Suprapubic skin (tissue), 4 donors: ENCODE measurements around the gene RPS19BP1. TPM values are rescaled to one million over a fixed set of nuclear protein-coding genes. Genes with fewer than 3 reads are reported as not detected.

Experiments
- DNase-seq, 2 donors: peaks; one replicate each; pipeline ENCODE4 v3.0.0-alpha.2; 2019; ENCODE audit warnings: low spot score in 2 of 2
- H3K27ac ChIP-seq: fragments of 200-600 bp; sonication (generic); one replicate; pipeline ENCODE4 v1.5.1; 2019
- H3K27me3 ChIP-seq: fragments of 200-600 bp; sonication (generic); one replicate; pipeline ENCODE4 v1.5.1; 2019
- H3K36me3 ChIP-seq: fragments of 200-600 bp; sonication (generic); one replicate; pipeline ENCODE4 v1.5.1; 2019
- H3K4me1 ChIP-seq: fragments of 200-600 bp; sonication (generic); one replicate; pipeline ENCODE4 v1.5.1; 2019
- H3K4me3 ChIP-seq: fragments of 200-600 bp; sonication (generic); one replicate; pipeline ENCODE4 v1.5.1; 2019; ENCODE audit warnings: mild to moderate bottlenecking
- H3K9me3 ChIP-seq: fragments of 200-600 bp; sonication (generic); one replicate; pipeline ENCODE4 v1.5.1; 2019
- CTCF ChIP-seq, 2 donors: fragments of 200-600 bp in 1 of 2; fragments of 450-650 bp in 1 of 2; sonication (generic) in 1 of 2; IDR thresholded peaks; one replicate each; pipeline ENCODE4 v1.5.1; 2016 to 2019; ENCODE audit warnings: antibody characterized with exemption in 2 of 2, mild to moderate bottlenecking in 1 of 2, moderate library complexity in 1 of 2
- EP300 ChIP-seq: sonication (generic); formaldehyde crosslinking; IDR thresholded peaks from one replicate; pipeline ENCODE4 v1.6.1; 2017; ENCODE audit warnings: antibody characterized with exemption
- POLR2A ChIP-seq, 2 donors: fragments of 450-650 bp; IDR thresholded peaks; one replicate each; pipeline ENCODE4 v1.6.1; 2017; ENCODE audit warnings: antibody characterized with exemption in 2 of 2, mild to moderate bottlenecking in 2 of 2, moderate library complexity in 2 of 2
- POLR2AphosphoS5 ChIP-seq, 3 donors: sonication (generic); formaldehyde crosslinking; IDR thresholded peaks; one replicate each; pipeline ENCODE4 v1.6.1; 2017; ENCODE audit warnings: antibody characterized with exemption in 3 of 3
- WGBS: methylation state at CpG from one replicate; pipeline ENCODE4 v1.1.5; 2018; 5-methylcytosine and 5-hydroxymethylcytosine counted together
- total RNA-seq, 4 donors: library from RNA; depleted of rRNA; stranded (reverse); fragments of >200 nt; gene quantifications; one replicate each; pipeline ENCODE4 v1.1.0, GENCODE V29; 2016

Gene RPS19BP1
- total RNA-seq, 4 donors from 2014 or later = 61.2 to 89.5 (median 80.6) TPM

DNA sequence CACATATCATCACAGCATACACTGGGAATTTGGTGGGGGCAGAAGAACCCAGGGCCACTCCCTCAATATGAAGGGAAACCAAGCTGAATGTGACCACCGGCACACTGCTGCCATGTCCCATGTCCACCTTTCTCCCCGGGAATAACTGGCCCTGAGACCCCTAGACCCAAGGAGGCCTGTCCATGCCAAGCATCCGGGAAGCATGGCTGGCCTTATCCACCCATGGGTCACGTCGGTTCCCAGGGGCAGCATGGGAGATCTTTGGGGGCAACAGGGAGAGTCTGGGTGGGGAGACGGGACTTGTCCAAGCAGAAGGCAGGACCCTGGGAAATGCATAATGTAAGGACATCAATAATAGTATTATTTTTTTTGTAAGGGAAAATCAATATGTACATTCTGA is 40.9 kb downstream of the RPS19BP1 start:
- DNase-seq = no peak
- no peaks in the 10 kb centered on the region for H3K27me3 ChIP-seq
- no peak overlapping the region for H3K27ac ChIP-seq
- no peaks in the 10 kb centered on the region for H3K36me3 ChIP-seq
- H3K4me3 ChIP-seq = no peak overlapping the region
- no peaks in the 10 kb centered on the region for H3K9me3 ChIP-seq
- peaks cover 25% of the 10 kb centered on the region for H3K4me1 ChIP-seq
- WGBS = 81% methylated on average over 6 of the region's 6 CpGs
- TF ChIP-seq EP300 (no peak), POLR2AphosphoS5 (IDR thresholded peaks at IDR 0.05) (no peak), POLR2A (IDR thresholded peaks at IDR 0.05) (no peak), CTCF (IDR thresholded peaks at IDR 0.05) (no peak)

DNA sequence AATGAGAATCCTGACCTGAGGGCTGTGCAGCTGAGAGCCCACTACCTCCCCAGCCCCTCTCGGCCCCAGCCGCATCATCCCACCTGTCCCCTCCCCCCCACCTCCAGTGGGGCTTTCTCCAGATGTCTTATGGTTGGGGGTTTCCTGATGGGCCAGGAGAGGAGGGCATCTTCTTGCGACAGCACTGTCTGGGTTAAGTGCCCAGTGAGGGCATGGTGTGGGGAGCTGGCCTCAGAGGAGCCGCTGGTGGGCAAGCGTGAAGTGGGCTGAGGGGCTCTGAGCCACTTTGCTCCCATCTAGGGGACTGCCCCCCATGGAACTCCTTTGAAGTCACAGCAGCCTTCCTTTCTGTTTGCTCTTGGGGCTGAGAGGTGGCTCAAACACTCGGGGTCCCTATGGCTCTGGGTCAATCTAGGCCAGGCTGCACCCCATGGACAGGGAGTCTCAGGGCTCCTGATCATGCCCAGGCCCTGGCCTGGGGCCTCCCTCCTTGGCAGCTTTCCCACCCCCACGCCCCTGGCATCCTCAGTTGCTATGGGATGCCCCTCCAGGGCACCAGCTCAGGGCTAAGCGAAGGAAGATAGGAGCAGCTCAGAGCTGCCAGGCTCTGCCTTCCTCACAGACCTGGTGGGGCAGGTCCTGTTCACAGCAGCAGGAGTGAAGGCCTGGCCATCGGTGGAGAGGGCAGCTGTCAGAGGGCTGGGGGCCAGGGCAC is 41.4 kb downstream of the RPS19BP1 start:
- Histone ChIP-seq H3K27me3 (no peaks in the 10 kb centered on the region), H3K9me3 (no peaks in the 10 kb centered on the region), H3K4me1 (peaks cover 19% of the 10 kb centered on the region), H3K27ac (no peak overlapping the region), H3K4me3 (no peak overlapping the region), H3K36me3 (no peaks in the 10 kb centered on the region)
- 89% methylated on average over 5 of the region's 9 CpGs for WGBS
- TF ChIP-seq POLR2A (IDR thresholded peaks at IDR 0.05) (no peak), EP300 (no peak), POLR2AphosphoS5 (IDR thresholded peaks at IDR 0.05) (no peak), CTCF (IDR thresholded peaks at IDR 0.05) (no peak)
- DNase-seq = no peak

DNA sequence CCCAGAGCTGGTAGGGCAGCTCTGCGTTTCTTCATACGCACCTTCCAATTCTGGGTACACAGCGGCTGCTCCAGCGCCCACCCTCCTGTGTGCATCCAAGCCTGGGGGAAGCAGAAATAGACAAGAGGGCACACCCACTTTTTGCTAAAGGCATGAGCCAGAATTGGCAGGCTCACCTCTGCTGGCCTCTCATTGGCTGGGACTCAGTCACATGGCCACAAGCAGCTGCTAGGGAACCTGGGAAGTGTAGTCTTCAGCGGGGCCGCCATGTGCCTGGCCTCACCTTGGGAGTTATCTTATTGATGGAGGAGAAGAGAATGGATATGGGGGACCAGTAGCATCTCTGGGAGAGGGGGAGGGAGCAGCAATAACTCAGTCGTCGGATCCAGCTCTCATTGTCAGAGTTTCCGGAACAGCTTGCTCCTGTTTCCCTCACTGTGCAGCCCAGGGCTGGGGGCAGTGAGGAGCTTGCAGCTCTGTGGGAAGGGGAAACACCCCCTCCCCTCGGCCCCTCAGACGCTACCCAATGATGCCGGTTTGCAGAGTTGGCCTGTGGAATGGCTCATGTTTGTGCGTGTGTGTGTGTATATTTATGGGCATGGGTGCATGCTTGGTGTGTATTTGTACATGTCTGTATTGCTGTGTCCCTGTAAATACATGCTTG is 42.3 kb downstream of the RPS19BP1 start:
- WGBS = 45% methylated on average over 12 of the region's 13 CpGs
- H3K27ac ChIP-seq = no peak overlapping the region
- peak in 1 of 2 donors; percentile 90 for DNase-seq
- no peak overlapping the region for H3K4me3 ChIP-seq
- no peak for TF ChIP-seq POLR2AphosphoS5 (IDR thresholded peaks at IDR 0.05)
- TF ChIP-seq CTCF (IDR thresholded peaks at IDR 0.05) = no peak
- TF ChIP-seq POLR2A (IDR thresholded peaks at IDR 0.05) = no peak
- TF ChIP-seq EP300 = no peak
- H3K27me3 ChIP-seq = no peaks in the 10 kb centered on the region
- peaks cover 16% of the 10 kb centered on the region for H3K4me1 ChIP-seq
- H3K9me3 ChIP-seq = no peaks in the 10 kb centered on the region
- H3K36me3 ChIP-seq = no peaks in the 10 kb centered on the region

DNA sequence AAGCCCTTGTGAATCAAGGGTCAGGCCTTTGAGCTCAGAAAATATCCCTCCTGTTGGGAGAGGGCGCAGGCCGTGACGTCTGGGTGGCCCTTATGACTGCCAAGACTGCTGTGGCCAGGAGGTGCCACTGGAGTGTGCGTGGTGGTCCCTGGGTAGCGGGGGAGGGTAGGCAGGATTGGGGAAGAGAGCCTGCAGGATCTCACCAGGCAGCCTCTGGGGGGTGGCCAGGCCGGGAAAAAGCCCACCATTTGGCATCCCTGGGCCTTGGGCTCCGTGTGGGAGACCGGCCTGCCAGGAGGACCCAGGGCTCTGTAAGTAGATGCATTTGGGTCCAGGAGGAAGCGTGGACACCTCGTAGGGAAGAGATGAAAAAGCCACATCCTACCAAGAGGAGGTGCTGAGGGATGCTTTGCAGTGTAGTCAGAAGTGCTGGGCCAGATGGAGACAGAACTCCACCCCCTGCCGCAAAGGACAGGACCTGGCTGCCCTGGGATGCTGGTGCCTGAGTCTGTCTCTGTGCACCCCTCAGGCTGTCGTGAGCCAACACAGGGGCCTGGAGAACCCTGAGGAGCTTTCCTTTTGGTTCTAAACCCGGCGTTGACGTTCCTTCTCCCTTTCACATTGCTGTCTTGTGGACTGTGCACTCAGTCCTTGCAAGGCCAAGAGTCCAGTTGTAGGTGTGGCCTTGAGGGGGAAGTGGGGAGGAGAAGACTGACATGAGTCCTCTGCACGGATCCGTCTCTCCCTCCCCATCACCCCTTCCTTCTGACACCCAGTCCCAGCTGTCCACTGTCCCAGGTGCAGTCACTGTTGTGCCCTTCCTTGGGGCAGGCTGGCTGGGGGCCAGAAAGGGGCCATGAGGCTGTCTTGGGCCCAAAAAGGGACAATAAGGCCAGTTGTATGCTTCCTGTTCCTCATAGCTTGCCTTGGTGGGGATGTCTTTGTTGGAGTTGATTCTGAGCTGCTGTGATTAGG is 43.2 kb downstream of the RPS19BP1 start:
- 81% methylated on average over 16 of the region's 17 CpGs for WGBS
- Histone ChIP-seq H3K9me3 (no peaks in the 10 kb centered on the region), H3K4me3 (no peak overlapping the region), H3K27ac (no peak overlapping the region), H3K4me1 (peaks cover 10% of the 10 kb centered on the region), H3K27me3 (no peaks in the 10 kb centered on the region), H3K36me3 (no peaks in the 10 kb centered on the region)
- DNase-seq = no peak
- TF ChIP-seq POLR2AphosphoS5 (IDR thresholded peaks at IDR 0.05) = no peak
- TF ChIP-seq EP300 = no peak
- no peak for TF ChIP-seq POLR2A (IDR thresholded peaks at IDR 0.05)
- TF ChIP-seq CTCF (IDR thresholded peaks at IDR 0.05) = no peak
